NB4 (cell line): ENCODE results near the gene ZMYND8.

ENCODE experiments used
- POLR2A ChIP-seq: IDR thresholded peaks from 2 replicates; pipeline ENCODE4 v1.6.1; 2011; ENCODE audit warnings: mild to moderate bottlenecking; ENCODE audit not compliant: insufficient read length; ENCODE audit errors: extremely low read depth
- TF ChIP-seq, protein P1 (sequence below): IDR thresholded peaks from one replicate; pipeline ENCODE4 v1.5.1; 2012; ENCODE audit warnings: low read depth, low read length

- TF ChIP-seq, protein P1, sequence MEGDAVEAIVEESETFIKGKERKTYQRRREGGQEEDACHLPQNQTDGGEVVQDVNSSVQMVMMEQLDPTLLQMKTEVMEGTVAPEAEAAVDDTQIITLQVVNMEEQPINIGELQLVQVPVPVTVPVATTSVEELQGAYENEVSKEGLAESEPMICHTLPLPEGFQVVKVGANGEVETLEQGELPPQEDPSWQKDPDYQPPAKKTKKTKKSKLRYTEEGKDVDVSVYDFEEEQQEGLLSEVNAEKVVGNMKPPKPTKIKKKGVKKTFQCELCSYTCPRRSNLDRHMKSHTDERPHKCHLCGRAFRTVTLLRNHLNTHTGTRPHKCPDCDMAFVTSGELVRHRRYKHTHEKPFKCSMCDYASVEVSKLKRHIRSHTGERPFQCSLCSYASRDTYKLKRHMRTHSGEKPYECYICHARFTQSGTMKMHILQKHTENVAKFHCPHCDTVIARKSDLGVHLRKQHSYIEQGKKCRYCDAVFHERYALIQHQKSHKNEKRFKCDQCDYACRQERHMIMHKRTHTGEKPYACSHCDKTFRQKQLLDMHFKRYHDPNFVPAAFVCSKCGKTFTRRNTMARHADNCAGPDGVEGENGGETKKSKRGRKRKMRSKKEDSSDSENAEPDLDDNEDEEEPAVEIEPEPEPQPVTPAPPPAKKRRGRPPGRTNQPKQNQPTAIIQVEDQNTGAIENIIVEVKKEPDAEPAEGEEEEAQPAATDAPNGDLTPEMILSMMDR: no peak
- no peak for TF ChIP-seq POLR2A
Observed at GRCh38 chr20:47191956-47192355, 164.5 kb downstream of the ZMYND8 start.
